AG20443 (cell line): Measurements from ENCODE around the gene TMEM8B.

Source experiments
- DNase-seq: peaks from one replicate; pipeline ENCODE4 v3.0.0; 2012; ENCODE audit warnings: low spot score, mixed read lengths

The TMEM8B gene

DNA sequence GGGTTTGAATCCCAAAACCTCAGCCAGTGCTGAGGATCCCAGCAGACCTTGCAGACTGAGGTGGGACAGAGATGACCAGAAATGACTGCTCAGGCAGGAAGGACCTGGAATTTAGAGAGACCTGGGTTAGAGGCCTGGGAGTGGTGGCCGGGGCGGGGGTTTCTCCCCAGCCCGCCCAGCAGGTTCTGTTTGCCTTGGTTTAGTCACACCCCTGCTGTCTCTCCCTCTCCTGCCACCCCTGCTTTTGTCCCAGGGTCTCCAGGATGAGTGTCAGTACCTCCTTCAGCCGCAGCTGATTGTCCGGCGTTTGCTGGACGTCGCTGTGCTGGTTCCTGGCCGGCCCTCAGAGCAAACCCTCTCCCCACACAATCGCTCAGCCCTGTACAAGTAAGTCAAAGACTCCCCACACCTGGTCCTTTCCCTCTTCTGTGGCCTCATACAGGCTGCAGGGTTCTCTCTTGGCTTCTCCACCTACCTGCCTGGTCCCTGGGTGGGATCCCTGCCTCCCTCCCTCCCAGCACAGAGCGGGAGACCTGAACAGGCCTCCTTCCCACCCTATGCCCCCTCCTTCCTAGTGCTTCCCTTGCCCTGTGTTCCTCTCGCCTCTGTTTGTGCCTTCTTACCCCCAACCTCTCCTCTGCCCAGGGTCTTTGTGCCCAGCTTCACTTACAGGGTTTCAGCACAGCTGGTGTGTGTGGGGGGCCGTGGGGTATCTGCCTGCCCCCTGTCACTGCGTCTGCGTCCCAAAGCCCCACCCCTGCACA, 12.0 kb downstream of the TMEM8B start:
- DNase-seq: no peak

DNA sequence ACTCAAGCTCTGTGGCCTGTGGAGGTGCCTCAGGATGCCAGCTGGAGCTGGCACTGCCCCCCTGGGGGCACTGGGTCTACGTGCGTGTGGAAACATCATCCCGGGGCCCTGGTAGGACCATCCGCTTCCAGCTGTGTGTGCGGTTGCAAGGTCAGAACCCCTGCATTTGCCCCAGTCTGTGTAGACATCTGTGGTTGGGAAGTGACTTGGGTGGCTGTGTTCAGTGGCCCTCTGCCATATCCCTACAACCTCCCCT, 12.5 kb downstream of the TMEM8B start:
- no peak for DNase-seq

DNA sequence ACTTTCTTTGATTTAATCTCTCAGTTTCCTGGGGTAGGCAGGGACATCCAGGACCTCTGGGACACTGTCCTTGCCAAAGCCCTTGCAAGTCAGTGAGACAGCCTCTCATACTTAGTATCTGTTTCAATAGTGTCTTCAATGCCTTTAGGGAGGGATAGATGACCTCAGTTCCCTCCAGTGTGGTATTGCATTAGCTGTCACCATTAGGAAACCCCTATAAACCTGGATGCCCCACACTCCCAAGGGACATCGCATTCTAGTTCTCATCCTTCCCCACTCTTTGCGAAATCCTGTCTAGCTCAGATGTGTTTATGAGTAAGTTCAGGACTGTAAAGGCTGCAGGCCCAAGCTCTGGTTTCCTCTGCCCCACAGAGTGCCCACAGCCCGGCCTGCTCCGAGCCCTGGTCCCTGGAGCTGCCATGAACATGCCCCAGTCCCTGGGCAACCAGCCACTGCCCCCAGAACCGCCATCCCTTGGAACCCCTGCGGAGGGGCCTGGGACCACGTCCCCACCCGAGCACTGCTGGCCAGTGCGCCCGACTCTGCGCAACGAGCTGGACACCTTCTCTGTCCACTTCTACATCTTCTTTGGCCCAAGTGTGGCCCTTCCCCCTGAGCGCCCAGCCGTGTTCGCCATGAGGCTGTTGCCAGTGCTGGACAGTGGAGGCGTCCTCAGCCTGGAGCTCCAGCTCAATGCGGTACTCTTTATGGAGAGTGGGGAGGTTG, 13.2 kb downstream of the TMEM8B start:
- no peak for DNase-seq

DNA sequence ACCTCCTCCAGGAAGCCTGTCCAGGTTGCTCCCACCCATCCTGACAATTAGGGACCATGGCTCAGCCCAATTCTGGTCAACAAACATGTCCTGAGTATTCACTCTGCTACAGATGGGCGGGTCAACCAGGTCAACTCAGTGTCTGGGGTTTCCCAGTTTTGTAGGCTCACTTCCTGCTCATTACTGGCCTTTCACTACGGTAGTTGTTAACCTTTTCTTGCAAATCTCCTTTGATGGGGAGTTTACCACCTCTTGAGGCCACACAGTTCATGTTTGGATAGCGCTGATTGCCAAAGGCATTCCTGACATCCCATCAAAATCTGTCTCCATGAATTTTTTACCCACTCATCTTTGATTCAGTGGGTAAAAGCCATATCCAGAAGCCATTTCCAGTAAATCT, 13.8 kb downstream of the TMEM8B start:
- DNase-seq: no peak

DNA sequence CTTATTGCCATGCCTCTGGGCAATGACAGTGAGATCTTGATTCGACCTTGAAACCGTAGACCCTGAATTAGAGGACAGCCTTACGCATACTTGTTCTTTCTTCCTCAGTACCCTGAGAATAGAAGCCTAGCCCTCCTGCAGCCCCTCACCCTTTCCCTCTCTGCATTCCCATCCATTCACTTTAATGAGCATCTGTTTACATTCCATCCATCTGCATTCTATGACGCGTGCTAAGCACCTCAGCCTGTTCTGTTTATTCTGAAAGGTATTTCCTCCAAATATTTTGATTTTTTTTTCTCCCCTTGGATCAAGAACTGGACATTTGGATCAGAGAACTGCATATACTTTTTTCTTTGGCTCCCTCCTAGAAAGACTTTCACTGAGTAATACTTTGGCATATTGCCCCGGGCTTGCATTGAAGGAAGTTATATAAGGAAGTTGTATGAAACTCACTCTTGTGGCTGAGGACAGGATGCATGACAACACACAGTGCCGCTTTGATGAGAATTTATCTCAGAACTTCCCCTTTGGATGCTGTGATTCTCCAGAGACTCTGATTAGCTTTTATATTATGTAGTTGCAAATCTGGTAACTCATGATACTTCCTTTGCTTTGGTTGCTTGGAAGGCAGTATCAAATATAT, 15.7 kb downstream of the TMEM8B start:
- peak; percentile 66 for DNase-seq

DNA sequence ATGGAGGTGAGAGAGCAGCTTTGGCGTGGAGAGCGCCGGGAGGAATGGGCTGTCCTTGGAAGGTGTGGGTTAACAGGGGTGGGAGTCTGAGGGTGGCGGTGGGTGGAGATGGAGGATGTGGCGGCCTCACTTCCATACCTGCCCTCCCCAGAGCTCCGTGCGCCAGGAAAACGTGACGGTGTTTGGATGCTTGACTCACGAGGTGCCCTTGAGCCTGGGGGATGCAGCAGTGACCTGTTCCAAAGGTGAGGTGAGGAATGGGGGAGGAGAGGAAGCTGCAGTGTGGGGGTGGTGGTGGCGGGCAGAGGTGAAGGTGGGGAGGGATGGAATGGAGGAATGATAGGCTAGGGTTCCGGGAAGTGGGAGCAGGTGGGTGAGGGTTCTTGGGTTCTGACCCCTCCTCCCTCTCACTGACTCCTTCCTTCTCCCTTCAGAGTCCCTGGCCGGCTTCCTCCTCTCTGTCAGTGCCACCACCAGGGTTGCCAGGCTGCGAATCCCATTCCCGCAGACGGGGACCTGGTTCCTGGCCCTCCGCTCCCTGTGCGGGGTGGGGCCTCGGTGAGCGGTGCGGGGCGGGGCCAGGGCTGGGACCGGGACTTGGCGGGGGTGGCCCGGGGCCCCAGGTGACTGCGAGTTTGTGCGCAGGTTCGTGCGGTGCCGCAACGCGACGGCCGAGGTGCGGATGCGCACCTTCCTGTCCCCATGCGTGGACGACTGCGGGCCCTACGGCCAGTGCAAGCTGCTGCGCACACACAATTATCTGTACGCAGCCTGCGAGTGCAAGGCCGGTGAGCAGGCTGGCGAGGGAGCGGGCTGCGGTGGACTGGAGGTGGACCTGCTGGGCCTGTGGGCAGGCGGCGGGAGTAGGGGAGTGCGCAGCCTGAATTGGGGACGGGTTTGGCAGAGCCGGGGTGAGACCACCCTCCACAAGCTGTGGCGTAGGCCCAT, 17.1 kb downstream of the TMEM8B start:
- DNase-seq: no peak

DNA sequence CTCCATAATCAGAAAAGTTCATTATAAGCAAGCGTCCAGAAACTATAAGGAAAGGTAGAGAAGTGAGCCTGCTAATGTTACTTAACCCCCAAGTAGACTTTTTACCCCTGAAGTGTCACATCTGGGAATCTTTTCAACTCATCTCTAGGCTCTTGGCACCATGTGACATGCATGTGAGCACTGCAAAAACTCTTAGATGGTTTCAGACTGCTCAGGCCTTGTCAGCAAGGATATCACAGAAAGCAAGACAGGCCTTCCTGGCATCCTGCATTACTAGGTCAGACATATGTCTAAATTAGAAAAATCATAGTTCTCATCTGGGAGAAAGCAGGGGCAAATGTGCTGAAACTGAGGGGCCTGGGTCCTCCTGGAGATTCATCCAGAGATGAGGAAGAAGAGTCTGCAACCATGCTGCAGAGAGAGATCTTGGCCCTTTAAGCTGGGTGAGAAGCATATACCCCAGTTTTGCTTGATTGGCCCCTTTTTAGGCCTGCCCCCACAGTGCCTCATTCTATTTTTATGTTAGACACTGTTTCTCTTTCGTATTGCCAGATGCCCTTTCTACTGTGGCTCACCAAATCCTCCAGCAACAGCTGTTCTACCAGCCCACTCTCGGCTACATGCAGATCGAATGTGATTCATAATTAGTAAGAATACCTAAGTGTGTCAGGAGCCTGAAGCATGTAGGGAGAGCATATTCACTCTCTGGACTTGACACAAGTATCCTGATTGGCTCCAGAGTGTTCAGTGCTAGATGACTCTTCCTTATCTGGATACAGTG, 19.0 kb downstream of the TMEM8B start:
- DNase-seq: peak; percentile 84

DNA sequence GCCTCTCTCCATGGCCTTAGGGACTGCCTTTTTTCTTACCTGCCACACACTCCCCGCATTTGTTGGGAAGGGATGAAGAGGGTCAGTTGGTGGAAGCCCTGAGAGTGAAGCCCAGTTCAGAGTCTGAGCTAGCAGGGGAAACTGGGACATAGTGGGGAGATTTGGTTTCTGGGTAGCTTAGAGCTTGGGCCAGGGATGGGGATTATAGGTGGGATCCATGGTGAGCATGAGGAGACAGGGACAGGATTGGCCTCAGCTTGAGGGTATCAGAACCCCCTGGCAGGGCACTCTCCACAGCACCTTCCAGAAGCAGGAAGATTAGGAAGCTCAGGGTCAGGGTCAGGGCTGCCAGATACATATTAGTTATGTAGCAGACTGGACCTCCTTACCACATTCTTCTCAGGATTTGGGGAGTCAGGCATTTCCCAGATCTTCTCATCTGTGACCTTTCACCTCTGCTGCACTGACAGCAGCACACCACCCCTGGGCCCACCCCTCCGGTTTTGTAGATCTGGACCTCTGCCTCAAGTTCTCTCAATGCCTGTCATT, 23.3 kb downstream of the TMEM8B start:
- no peak for DNase-seq

DNA sequence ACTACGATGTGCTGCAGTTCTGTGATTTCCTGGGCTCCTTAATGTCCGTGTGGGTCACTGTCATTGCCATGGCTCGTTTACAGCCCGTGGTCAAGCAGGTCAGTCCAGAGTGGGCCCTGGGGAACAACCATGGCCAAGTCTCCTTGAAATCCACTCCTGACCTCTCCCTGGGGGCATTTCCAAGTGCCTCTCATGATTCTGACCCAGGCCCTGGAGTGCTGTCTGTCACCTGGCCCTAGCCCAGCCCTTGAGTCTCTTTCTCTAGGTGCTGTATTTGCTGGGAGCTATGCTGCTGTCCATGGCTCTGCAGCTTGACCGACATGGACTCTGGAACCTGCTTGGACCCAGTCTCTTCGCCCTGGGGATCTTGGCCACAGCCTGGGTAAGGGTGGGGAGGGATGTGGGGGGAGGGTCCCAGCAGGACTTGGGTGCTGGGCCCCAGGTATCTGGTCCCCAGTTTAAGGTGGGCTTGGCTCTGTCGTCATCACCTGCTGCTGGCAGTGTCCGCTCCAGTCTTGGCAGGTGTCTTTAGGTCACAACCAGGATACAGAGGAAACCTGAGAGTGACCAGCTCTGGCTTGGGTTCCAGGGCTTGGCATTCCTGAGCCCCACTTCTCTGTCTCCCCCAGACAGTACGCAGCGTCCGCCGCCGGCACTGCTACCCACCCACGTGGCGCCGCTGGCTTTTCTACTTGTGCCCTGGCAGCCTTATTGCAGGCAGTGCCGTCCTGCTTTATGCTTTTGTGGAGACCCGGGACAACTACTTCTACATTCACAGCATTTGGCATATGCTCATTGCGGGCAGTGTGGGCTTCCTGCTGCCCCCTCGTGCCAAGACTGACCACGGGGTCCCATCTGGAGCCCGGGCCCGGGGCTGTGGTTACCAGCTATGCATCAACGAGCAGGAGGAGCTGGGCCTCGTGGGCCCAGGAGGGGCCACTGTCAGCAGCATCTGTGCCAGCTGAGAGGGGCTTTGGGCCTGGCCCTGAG, 24.1 kb downstream of the TMEM8B start:
- no peak for DNase-seq

DNA sequence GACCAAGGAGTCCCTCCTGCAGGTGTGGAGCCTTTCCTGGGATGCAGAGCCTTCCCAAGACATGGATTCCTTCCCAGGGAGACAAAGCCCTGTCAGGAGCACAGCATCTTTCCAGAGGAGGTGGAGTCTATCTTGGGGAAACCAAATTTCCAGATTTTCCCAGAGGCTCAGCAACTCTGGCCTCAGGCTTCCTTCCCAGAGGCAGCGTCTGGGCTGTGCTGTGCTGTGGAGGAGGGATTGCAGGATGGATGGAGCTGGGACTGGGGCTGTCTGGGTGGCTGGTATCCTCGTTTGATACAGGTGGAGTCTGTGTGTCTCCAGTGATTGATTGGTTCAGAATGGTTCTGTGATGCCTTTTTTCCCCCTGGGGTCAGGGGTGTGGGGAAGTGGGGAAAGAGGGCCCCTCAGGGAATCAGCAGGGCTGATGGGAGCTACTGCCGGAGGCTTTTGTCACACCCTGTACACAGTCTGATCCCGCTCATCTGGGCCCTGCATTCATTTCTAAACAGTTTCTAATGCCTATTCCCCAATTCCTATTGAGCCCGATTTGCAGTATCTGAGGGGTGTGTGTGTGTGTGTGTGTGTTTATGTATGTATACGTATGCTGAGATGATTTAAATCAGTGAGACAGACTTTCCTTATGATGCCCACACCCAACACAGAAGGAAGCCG, 25.2 kb downstream of the TMEM8B start:
- DNase-seq: no peak

DNA sequence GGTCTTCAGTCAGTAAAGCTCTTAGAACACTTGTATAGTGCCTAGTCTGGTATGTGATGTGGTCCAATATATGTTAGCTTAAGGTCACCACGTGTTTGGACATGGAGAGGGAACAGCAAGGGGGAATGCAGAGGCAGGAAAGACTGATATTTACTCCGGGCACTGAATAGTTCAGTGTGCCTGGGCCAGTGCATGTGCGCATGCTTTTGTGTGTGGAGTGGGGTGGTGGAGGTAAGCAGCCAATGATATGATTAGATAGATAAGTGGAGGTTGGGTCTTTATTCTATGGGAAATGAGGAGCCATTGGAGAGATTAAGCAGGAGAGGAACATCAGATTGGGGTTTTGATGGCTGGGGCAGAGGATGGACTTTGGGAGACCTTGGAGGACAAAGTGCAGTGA, 27.2 kb downstream of the TMEM8B start:
- no peak for DNase-seq

DNA sequence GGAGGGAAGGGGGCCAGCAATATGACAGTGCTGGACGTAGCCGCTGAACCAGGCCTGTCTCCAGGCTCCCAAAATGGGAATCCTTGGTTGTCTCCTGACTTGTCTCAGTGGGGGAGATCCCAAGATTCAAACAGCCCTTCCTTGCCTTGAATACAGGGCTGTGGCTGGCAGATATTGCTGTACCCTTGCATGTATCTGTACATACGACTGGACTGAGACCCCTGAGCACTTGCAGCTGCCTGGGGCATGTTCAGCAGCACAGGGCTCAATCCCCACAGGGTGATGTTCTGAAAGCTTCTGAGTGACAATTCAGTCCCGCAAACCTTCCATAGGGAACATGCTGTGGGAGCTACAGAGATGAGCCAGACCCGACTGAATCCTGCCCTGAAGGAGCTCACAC, 27.9 kb downstream of the TMEM8B start:
- DNase-seq: no peak

DNA sequence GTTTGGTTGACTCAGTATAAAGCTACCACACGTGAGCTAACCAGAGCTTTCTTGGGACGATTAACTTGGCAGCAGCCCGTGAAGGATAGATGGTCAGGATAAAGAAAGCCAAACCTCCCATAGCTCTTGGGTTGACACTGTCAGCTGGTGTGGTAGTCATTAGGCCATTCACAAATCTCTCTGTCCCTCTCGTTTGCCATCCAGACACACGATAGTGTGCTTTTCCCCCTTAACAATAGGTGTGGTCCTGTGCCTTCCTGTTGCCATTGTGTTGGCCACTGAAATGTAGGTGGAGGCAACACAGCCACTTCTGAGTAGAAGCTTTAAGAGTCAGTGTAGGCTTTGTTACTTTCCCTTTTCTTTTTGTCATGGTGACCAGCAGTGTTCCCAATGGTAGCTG, 29.4 kb downstream of the TMEM8B start:
- DNase-seq: no peak

DNA sequence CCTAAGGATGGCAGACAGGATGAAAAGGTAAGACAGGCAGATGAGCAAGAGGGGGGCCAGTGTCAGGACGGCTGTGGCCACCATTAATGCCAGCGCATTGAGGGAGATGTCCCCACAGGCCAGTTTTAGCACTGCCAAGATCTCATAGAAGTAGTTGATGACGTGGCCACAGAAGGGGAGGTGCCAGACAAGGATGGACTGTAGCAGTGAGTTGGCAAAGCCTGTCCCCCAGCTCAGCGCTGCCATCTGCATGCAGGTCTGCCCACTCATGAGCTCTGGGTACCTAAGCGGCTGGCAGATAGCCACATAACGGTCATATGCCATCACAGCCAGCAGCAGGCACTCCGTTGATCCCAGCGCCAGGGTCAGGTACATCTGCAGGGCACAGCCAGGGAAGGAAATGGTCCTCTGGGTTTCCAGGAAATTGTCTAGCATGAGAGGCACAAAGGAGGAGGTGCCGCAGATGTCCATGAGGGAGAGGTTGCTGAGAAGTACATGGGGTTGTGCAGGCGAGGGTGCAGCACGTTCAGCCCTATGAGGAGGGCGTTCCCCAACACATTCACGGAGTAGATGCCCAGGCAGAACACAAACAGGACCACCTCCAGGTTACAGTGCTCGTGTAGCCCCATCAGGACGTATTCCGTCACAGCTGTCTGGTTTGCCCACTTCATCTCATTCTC, 30.4 kb downstream of the TMEM8B start:
- DNase-seq: no peak

DNA sequence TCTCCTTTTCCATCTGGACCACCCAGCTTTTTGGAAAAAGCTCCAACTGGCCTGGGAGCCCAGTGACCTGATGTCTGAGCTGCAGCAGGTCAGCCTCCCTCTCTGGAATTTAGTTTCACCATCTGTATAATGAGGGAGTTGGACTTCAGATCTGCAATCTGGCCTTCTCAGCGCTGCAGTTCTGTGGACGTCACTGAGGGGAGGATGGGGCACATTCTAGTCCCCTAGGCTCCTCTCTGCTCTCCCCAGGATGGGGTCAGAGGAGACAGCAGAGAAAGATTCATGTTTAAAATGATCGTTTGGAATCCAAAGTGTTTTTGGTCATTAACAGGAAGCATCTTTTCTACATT, 30.9 kb downstream of the TMEM8B start:
- DNase-seq: no peak

DNA sequence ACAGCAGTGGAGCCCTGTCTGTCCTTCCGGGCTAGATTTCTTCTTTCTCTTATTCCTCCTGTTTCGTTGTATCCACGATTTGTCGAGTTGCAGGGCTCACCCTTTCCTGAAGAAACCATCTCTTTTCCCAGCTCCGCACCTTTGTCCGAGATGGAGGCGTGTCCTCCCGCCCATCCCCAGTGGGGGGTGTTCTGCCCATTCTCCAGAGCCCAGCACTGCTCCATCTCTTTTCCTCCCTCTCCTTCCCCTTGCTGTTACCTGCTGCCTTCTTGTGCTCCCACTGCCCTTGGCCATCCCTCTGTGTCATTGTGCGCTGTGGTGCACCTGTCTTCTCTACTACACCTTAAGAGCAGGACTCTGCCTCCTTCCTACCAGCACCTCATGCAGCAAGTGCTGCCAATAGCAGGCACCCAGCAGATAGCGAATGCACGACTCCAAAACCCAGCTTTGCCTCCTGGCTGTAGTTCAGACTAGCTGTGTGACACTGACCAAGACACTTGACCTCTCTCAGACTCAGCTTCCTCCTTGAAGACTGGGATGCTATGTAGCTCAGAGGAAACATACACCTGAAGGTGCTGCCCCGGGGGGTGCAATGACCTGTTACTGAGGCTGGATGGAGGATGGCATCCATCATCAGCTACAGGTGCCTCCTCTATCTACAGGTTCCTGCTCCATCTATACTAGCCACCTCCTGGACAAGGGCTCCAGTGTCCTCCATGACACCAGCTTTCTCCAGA, 32.3 kb downstream of the TMEM8B start:
- DNase-seq: no peak

DNA sequence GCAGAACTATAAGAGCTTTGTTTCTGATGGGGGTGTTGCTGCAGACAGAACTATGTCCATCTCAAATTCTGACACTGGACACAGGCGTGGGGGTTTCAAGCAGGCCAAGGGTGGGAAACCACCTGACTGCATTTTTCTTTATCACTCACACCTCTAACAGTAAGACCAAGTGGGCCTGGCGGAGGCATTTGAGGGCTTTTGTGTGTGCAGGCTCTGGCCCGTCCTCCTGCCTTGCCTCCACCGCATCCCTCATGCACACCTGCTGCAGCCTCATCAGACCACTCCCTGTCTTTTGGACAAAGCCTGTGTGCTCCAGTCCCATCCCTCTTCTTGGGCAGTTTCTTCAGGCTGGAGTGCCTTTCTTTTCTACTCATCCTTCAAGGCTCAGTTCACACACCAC, 33.3 kb downstream of the TMEM8B start:
- DNase-seq: no peak

DNA sequence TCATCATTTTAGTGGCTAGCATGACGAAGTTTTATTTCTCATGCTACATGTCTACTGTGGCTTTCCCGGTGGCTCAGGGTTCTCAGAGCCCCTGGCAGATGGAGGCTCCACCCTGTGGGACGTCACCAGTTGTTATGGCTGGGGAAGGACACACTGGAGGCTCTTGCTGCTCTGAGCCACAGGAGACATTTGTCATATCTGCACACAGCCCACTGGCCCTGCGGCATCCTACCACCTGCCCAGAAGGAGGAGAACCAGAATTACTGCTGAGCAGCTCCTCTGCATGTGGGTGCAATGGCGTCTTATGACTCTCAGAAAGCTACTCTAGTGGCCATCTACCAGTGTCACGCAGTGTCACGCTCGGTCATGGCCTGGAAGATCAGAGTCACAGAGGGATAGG, 34.6 kb downstream of the TMEM8B start:
- DNase-seq: no peak
